NOMO-1 treated with dmso at 0.1 percent for 144 hours (cell line): ENCODE data around the gene RAB33A.
A peak's percentile ranks its signal among the peaks of the same experiment; 100 is the strongest.

Experiments used
- DNase-seq: peaks from one replicate; lab custom pipeline; 2025; ENCODE audit not compliant: unreplicated experiment; lab: John Stamatoyannopoulos, UW

RAB33A gene

DNA sequence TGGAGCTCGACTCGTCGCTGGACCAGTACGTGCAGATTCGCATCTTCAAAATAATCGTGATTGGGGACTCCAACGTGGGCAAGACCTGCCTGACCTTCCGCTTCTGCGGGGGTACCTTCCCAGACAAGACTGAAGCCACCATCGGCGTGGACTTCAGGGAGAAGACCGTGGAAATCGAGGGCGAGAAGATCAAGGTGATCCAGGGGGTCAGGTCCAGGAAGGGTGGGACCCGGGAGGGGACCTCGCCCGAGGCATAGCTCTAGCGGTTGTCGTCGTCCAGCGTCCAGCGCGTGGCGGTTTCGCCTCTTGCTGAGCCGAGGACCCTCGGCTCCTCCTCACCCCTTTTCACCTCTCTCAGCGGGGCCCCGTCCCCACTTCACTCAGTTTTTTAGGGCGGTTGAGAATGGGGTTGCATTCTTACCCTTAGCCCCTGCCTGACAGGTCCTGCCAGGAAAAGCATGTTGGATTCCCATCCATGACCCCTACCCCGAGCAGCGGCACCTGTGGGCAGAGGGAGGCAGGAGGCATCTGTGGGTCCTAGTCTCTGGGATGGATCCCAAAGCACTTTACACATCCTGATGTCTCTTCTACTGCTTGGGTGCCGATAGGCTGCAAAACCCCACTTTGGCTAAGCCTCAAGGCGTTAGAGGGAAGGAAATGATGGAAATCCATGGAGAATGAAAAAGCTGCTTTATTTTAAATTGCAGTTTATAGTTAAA, 524 bp downstream of the RAB33A start:
- DNase-seq: no peak

DNA sequence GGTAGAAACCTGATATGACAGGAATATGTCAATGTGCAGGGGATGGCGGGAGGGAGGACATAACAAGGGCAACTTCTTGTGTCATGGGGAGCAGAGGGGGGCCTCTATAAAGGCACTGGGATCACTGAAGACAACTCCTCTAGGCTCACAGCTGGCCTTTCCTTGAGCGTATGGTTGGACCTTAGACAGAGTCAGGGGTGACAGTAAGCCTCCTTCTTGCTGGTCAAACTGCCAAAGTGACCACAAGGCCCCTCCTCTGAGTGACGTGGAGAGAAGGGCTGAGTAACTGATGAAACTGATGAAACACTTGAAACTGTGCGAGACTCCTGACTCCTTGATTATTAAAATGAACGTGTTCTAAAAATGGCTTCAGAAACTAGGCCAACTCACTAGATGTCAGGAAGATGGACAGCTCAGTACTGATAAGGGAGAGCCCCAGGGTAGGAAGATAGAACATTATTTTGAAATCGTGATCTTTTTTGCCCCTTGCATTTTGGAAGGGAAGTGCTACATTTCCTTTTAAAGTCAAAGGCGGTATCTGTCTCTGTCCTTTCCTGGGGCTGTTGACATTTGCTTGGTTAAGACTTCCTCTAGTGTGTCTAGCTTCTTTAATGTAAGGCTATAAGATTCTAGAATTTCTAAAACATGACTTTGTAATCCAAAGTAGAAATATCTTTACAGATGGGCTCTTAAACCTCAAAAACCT, 1.6 kb downstream of the RAB33A start:
- peak; percentile 50 for DNase-seq

- no peak for DNase-seq
Measured at GRCh38 chrX:130174045-130174704, 2.4 kb downstream of the RAB33A start.

DNA sequence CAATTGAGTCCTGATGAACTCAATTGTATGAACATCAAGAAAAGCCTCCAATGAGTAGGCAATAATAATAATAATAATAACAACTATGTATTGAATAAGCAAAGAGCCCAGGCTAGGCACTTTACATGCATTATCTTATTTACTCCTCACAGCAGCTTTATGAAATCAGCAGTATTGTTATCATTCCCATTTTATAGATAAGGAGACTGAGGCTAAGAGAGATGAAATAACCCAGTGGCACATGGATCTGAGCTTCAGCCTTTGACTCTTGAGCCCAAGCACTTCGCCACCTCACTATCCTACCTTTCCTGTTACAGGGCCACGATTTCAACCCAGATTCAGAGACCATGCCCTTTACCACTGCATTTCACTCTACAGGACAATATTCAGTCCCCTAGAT, 3.2 kb downstream of the RAB33A start:
- DNase-seq: no peak

DNA sequence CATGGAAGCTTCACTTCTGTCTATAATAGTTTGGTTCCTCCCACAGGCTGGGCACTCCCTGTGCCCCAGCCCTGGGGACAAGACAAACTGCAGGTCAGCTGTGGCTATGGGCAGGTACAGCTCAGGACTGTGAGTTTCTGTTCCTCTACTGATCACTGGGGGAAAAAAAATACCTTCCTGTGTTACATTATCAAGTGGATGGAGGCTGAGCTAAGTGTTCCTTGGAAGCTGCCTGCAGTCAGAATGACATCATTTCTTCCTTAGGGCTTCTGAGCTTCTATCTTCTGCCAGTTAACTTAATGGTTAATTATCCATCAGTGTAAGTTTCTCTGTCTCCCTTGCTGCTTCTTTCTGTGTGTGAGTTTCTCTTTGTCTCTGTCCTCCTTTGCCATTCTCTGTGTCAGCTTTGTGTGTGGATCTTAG, 4.6 kb downstream of the RAB33A start:
- peak; percentile 18 for DNase-seq

- no peak for DNase-seq
Measured at GRCh38 chrX:130176942-130177341, 5.2 kb downstream of the RAB33A start.

- no peak for DNase-seq
Measured at GRCh38 chrX:130179170-130179569, 7.4 kb downstream of the RAB33A start.

- DNase-seq: no peak
Measured at GRCh38 chrX:130179579-130180215, 7.9 kb downstream of the RAB33A start.

DNA sequence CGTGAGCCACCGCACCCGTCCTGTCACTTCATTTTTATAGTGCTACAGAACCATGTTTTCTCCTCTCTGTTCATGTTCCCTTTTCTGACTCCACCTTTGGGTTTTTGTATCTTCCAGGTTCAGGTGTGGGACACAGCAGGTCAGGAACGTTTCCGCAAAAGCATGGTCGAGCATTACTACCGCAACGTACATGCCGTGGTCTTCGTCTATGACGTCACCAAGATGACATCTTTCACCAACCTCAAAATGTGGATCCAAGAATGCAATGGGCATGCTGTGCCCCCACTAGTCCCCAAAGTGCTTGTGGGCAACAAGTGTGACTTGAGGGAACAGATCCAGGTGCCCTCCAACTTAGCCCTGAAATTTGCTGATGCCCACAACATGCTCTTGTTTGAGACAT, 12.4 kb downstream of the RAB33A start:
- DNase-seq: no peak

DNA sequence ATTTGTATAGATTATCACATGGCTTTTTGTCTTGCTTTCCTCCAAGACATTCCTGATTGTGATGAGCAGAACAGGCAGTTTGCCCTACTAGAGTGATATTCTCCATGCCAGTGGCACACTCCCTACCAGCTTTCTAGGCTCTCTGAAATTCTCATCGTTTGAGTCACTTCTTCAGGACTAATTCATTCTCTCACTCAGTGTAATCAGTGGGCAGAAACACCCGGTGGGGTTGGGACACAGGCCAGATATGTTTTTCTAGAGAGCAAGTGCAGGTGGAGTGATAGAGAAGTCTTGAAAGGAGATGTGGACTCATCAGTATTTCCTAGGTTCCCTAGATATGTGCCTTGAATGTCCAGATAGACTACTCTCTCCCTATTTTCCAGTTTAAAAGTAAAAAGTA, 13.1 kb downstream of the RAB33A start:
- no peak for DNase-seq

GRCh38 chrX:130186651-130187050, 14.9 kb downstream of the RAB33A start:
- no peak for DNase-seq

DNA sequence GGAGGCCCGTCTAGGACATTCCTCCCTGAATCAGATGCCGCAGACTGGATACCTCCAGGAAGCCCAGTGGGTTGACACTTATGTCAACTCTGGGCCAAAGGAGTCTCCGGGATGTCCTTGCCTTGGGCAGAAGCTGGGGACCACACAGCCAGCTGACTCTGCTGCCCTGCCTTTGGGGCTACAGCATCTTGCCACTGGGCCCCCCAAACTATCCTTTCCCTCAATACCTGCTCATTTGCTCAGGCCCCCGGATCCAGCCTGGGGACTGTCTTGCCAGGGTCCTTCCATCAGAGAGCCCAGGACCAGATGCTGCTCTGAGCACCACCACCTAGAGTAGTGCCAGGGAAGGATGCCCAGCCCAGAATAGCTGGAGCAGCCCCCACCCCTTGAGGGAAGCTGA, 19.0 kb downstream of the RAB33A start:
- DNase-seq: no peak

- DNase-seq: no peak
Measured at GRCh38 chrX:130196466-130196865, 24.7 kb downstream of the RAB33A start.

DNA sequence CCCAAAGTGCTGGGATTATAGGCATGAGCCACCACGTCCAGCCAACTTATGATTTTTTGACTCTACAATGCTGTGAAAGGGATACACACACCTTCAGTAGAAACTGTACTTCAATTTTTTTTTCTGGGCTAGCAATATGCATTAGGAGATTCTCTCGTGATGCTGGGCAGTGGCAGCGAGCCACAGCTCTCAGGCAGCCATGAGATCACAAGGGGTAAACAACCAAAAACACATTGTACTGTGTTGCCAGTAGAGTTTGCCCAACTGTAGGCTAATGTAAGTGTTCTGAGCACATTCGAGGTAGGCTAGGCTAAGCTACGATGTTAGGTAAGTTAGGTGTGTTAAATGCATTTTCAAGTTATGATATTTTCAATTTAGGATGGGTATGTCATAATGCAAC, 25.7 kb downstream of the RAB33A start:
- no peak for DNase-seq

- no peak for DNase-seq
Measured at GRCh38 chrX:130204647-130205046, 32.9 kb downstream of the RAB33A start.

- DNase-seq: no peak
Measured at GRCh38 chrX:130211415-130212186, 39.8 kb downstream of the RAB33A start.

- DNase-seq: no peak
Measured at GRCh38 chrX:130212371-130212770, 40.6 kb downstream of the RAB33A start.

GRCh38 chrX:130213376-130213775, 41.6 kb downstream of the RAB33A start:
- no peak for DNase-seq

DNA sequence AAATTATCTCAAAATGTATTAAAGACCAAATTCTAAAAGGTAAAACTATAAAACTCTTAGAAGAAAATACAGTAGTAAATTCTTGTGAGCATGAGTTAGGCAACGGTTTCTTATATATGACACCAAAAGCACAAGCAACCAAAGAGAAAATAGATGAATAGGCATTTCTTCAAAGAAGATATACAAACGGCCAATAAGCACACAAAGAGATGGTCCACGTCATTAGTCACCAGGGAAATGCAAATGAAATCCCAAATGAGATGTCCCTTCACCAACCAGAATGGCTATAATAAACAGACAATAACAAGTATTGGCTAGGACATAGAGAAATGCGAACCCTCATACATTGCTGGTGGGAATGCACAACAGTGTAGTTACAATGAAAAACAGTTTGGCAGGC, 44.6 kb downstream of the RAB33A start:
- DNase-seq: no peak

DNA sequence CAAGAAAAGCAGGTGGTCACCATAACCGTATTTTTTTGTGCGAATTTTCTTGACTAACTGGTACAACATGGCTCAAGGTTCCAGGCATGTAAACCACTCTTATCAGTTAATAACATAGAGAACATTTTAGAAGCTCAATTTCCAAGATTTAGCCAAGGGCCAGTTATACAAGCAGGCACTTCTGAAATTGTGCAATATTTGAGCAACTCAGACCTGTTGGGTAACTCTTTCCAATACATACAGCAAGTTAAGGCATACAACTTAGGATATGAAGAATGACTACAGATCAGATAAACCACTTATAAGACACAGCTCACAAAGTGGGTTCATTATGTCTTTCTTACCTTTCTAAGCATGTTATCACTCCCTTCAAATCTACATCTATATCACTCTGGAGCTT, 53.0 kb downstream of the RAB33A start:
- DNase-seq: no peak

DNA sequence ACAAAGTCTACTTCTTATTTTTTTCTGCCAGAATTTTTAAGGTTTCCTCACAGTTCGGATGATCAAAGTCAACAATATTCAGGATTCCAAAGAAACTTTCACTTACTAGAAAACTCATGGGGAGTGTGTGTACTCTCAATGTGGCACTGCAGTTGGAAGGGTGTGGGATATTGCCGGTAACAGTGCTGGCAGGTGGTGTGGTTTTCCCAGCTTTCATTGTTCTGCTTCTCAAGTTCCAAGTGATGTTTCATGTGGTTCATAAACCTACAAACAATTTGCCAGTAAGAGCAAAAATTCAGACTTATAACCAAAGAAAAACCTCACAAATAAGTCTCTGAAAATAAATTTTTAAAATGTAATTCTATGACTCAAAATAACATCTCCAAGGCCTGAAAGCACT, 57.1 kb downstream of the RAB33A start:
- DNase-seq: no peak
